Liver (tissue), 9 donors: ENCODE results near the gene TOR3A. TPM values are rescaled to one million over a fixed set of nuclear protein-coding genes. Genes with fewer than 3 reads are reported as not detected.

ENCODE experiments used
- DNase-seq: peaks from one replicate; pipeline ENCODE4 v3.0.0-alpha.2; 2017; ENCODE audit warnings: low spot score
- H3K27ac ChIP-seq, 2 donors: one replicate each; pipeline ENCODE4 v1.7.0; 2013; ENCODE audit warnings: inconsistent platforms in 2 of 2, low read length in 2 of 2, control low read depth in 1 of 2, low read depth in 1 of 2, mild to moderate bottlenecking in 1 of 2
- H3K27me3 ChIP-seq, 4 donors: one replicate each; pipeline versions ENCODE4 v1.6.1 to v1.7.0; 2013; ENCODE audit warnings: low read length in 3 of 4, inconsistent platforms in 1 of 4, mild to moderate bottlenecking in 1 of 4, moderate library complexity in 1 of 4; ENCODE audit not compliant: control insufficient read depth in 4 of 4, insufficient read depth in 4 of 4
- H3K36me3 ChIP-seq, 4 donors: one replicate each; pipeline versions ENCODE4 v1.6.1 to v1.7.0; 2013; ENCODE audit warnings: low read length in 3 of 4, mild to moderate bottlenecking in 3 of 4, low read depth in 1 of 4, moderate library complexity in 1 of 4; ENCODE audit not compliant: control insufficient read depth in 4 of 4, insufficient read depth in 3 of 4
- H3K4me1 ChIP-seq, 4 donors: one replicate each; pipeline versions ENCODE4 v1.6.1 to v1.7.0; 2013; ENCODE audit warnings: low read length in 3 of 4, mild to moderate bottlenecking in 3 of 4, moderate library complexity in 1 of 4; ENCODE audit not compliant: control insufficient read depth in 4 of 4, insufficient read depth in 4 of 4
- H3K4me3 ChIP-seq, 3 donors: one replicate each; pipeline versions ENCODE4 v1.6.1 to v1.7.0; 2013; ENCODE audit warnings: low read length in 3 of 3, control low read depth in 1 of 3, low read depth in 1 of 3, mild to moderate bottlenecking in 1 of 3
- H3K9ac ChIP-seq, 2 donors: one replicate each; pipeline ENCODE4 v1.7.0; 2013; ENCODE audit warnings: low read length in 2 of 2, mild to moderate bottlenecking in 2 of 2, moderate library complexity in 2 of 2, control low read depth in 1 of 2, low read depth in 1 of 2
- H3K9me3 ChIP-seq, 4 donors: one replicate each; pipeline versions ENCODE4 v1.6.1 to v1.7.0; 2013; ENCODE audit warnings: low read length in 3 of 4; ENCODE audit not compliant: control insufficient read depth in 4 of 4
- EGR1 ChIP-seq, 2 donors: IDR thresholded peaks; 2 replicates each; pipeline ENCODE4 v1.6.1; 2016 to 2018; ENCODE audit warnings: antibody characterized with exemption in 2 of 2, low read depth in 2 of 2
- FOXA1 ChIP-seq: IDR thresholded peaks from 2 replicates; pipeline ENCODE4 v1.6.1; 2016; ENCODE audit warnings: antibody characterized with exemption
- FOXA2 ChIP-seq: IDR thresholded peaks from 2 replicates; pipeline ENCODE4 v1.6.1; 2016; ENCODE audit warnings: antibody characterized with exemption
- GABPA ChIP-seq, 2 donors: IDR thresholded peaks in 1 of 2; conservative IDR thresholded peaks in 1 of 2; 2 replicates each; pipeline ENCODE4 v1.6.1; 2016; ENCODE audit warnings: antibody characterized with exemption in 2 of 2, mild to moderate bottlenecking in 1 of 2, moderate library complexity in 1 of 2
- HNF4A ChIP-seq, 2 donors: conservative IDR thresholded peaks; 2 replicates each; pipeline ENCODE4 v1.6.1; 2016; ENCODE audit warnings: antibody characterized with exemption in 2 of 2, mild to moderate bottlenecking in 2 of 2
- HNF4G ChIP-seq: IDR thresholded peaks from 2 replicates; pipeline ENCODE4 v1.6.1; 2016; ENCODE audit warnings: antibody characterized with exemption
- JUND ChIP-seq, 2 donors: IDR thresholded peaks; 2 replicates each; pipeline ENCODE4 v1.6.1; 2016; ENCODE audit warnings: antibody characterized with exemption in 2 of 2
- MAX ChIP-seq: IDR thresholded peaks from 2 replicates; pipeline ENCODE4 v1.6.1; 2016; ENCODE audit warnings: antibody characterized with exemption
- NR2F2 ChIP-seq: IDR thresholded peaks from 2 replicates; pipeline ENCODE4 v1.6.1; 2016; ENCODE audit warnings: antibody characterized with exemption
- RAD21 ChIP-seq, 2 donors: IDR thresholded peaks; 2 replicates each; pipeline ENCODE4 v1.6.1; 2016; ENCODE audit warnings: antibody characterized with exemption in 2 of 2, mild to moderate bottlenecking in 2 of 2
- RXRA ChIP-seq, 2 donors: IDR thresholded peaks; 2 replicates each; pipeline ENCODE4 v1.6.1; 2017 to 2018; ENCODE audit warnings: antibody characterized with exemption in 2 of 2, mild to moderate bottlenecking in 1 of 2
- SP1 ChIP-seq: IDR thresholded peaks from 2 replicates; pipeline ENCODE4 v1.6.1; 2018; ENCODE audit warnings: antibody characterized with exemption, mild to moderate bottlenecking
- TAF1 ChIP-seq: conservative IDR thresholded peaks from 2 replicates; pipeline ENCODE4 v1.6.1; 2016; ENCODE audit warnings: antibody characterized with exemption, mild to moderate bottlenecking
- YY1 ChIP-seq: IDR thresholded peaks from 2 replicates; pipeline ENCODE4 v1.6.1; 2016; ENCODE audit warnings: antibody characterized with exemption, mild to moderate bottlenecking
- WGBS: extraction: QIAGEN DNeasy Blood & Tissue Kit; methylation state at CpG from one replicate; pipeline ENCODE4 v1.1.7; 2013; 5-methylcytosine and 5-hydroxymethylcytosine counted together
- polyA plus RNA-seq, 2 donors: library from polyadenylated mRNA; stranded (reverse) in 1 of 2; unstranded in 1 of 2; fragments of 200-250 nt in 1 of 2; fragments of >200 nt in 1 of 2; fragmentation: Nextera tagmentation in 1 of 2; extraction: Ambion mirVana in 1 of 2; gene quantifications; one replicate each; pipeline versions ENCODE4 v1.2.1 to v1.2.3, GENCODE V29; 2013 to 2015
- total RNA-seq, 2 donors: library from RNA; depleted of rRNA; stranded (reverse); fragments of >200 nt; gene quantifications; one replicate each; pipeline ENCODE4 v1.2.3, GENCODE V29; 2014
- TF ChIP-seq, protein P1 (sequence below): IDR thresholded peaks from 2 replicates; pipeline ENCODE4 v1.6.1; 2016; ENCODE audit warnings: antibody characterized with exemption, mild to moderate bottlenecking
- TF ChIP-seq, protein P2 (sequence below): IDR thresholded peaks from 2 replicates; pipeline ENCODE4 v1.6.1; 2016; ENCODE audit warnings: antibody characterized with exemption
- TF ChIP-seq, protein P3 (sequence below): IDR thresholded peaks from 2 replicates; pipeline ENCODE4 v1.6.1; 2016; ENCODE audit warnings: antibody characterized with exemption
- donor health status: healthy.
- donor health status: healthy.
- donor health status: healthy.
- donor health status: healthy.
- donor health status: healthy.

Gene TOR3A
- total and polyA plus RNA-seq, 4 donors: 14.3 to 31.0 (median 23.5) TPM

DNA sequence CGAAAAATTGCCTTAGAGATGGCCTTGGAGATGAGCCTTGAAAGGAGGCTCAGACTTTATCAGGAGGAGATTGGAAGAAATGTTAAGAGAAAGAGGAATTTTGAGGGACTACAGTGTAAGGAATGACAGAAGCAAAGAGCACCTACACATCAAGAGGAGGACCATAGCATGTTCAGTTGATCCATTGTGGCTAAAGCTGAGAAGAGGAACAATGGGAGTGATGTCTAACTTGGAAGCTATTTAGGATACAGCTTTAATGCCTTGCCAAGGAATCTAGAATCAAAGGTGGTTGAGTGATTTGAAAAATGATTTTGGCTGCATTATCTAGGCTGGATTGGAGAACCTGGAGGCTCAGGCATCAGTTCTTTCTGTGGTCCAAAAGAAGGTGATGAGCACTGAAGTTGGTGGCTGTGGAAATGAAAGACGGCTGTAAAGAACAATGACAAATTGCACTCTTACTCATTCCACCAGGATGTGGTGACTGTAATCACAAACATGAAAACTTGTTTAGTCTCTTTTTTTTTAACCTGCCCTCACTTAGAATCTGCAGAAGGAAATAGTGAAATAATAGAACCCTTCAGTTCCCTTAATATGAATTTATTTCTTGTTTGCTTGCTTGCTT lies 44.9 kb upstream of the TOR3A start:
- H3K9me3 ChIP-seq: no peaks in the 10 kb centered on the region
- H3K4me1 ChIP-seq: peaks cover 0 to 5% (median 3%) of the 10 kb centered on the region in 4 donors
- H3K9ac ChIP-seq: no peak overlapping the region
- 90% methylated on average over 2 of the region's 2 CpGs for WGBS
- H3K36me3 ChIP-seq: no peaks in the 10 kb centered on the region
- H3K4me3 ChIP-seq: no peak overlapping the region
- H3K27me3 ChIP-seq: no peaks in the 10 kb centered on the region
- TF ChIP-seq FOXA1 (no peak), NR2F2 (no peak), MAX (no peak), RXRA (IDR thresholded peaks at IDR 0.05) (no peak), SP1 (no peak)
- TF ChIP-seq, protein P1, sequence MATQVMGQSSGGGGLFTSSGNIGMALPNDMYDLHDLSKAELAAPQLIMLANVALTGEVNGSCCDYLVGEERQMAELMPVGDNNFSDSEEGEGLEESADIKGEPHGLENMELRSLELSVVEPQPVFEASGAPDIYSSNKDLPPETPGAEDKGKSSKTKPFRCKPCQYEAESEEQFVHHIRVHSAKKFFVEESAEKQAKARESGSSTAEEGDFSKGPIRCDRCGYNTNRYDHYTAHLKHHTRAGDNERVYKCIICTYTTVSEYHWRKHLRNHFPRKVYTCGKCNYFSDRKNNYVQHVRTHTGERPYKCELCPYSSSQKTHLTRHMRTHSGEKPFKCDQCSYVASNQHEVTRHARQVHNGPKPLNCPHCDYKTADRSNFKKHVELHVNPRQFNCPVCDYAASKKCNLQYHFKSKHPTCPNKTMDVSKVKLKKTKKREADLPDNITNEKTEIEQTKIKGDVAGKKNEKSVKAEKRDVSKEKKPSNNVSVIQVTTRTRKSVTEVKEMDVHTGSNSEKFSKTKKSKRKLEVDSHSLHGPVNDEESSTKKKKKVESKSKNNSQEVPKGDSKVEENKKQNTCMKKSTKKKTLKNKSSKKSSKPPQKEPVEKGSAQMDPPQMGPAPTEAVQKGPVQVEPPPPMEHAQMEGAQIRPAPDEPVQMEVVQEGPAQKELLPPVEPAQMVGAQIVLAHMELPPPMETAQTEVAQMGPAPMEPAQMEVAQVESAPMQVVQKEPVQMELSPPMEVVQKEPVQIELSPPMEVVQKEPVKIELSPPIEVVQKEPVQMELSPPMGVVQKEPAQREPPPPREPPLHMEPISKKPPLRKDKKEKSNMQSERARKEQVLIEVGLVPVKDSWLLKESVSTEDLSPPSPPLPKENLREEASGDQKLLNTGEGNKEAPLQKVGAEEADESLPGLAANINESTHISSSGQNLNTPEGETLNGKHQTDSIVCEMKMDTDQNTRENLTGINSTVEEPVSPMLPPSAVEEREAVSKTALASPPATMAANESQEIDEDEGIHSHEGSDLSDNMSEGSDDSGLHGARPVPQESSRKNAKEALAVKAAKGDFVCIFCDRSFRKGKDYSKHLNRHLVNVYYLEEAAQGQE: no peak
- TF ChIP-seq, protein P2, sequence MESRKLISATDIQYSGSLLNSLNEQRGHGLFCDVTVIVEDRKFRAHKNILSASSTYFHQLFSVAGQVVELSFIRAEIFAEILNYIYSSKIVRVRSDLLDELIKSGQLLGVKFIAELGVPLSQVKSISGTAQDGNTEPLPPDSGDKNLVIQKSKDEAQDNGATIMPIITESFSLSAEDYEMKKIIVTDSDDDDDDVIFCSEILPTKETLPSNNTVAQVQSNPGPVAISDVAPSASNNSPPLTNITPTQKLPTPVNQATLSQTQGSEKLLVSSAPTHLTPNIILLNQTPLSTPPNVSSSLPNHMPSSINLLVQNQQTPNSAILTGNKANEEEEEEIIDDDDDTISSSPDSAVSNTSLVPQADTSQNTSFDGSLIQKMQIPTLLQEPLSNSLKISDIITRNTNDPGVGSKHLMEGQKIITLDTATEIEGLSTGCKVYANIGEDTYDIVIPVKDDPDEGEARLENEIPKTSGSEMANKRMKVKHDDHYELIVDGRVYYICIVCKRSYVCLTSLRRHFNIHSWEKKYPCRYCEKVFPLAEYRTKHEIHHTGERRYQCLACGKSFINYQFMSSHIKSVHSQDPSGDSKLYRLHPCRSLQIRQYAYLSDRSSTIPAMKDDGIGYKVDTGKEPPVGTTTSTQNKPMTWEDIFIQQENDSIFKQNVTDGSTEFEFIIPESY: no peak
- H3K27ac ChIP-seq: no peak overlapping the region
- no peak for DNase-seq

GRCh38 chr1:179038528-179039281 lies 43.2 kb upstream of the TOR3A start:
- H3K4me3 ChIP-seq: no peak overlapping the region
- H3K9me3 ChIP-seq: no peaks in the 10 kb centered on the region
- no peaks in the 10 kb centered on the region for H3K36me3 ChIP-seq
- H3K4me1 ChIP-seq: peaks cover 0 to 4% (median 3%) of the 10 kb centered on the region in 4 donors
- no peak overlapping the region for H3K27ac ChIP-seq
- no peak for DNase-seq
- 58% methylated on average over 1 of the region's 1 CpG for WGBS
- H3K27me3 ChIP-seq: no peaks in the 10 kb centered on the region
- H3K9ac ChIP-seq: no peak overlapping the region
- TF ChIP-seq YY1 (no peak), NR2F2 (no peak), MAX (no peak), RAD21 (IDR thresholded peaks at IDR 0.05) (no peak), FOXA1 (no peak), RXRA (IDR thresholded peaks at IDR 0.05) (no peak), TAF1 (no peak), SP1 (no peak), FOXA2 (no peak), EGR1 (IDR thresholded peaks at IDR 0.05; ENCODE audit: low read depth in 2 of 2) (no peak), JUND (IDR thresholded peaks at IDR 0.05) (no peak), HNF4G (no peak), GABPA (IDR thresholded peaks at IDR 0.05 in 1 of 2, conservative IDR thresholded peaks at IDR 0.05 in 1 of 2) (no peak), HNF4A (conservative IDR thresholded peaks at IDR 0.05) (no peak)
- TF ChIP-seq, protein P3, sequence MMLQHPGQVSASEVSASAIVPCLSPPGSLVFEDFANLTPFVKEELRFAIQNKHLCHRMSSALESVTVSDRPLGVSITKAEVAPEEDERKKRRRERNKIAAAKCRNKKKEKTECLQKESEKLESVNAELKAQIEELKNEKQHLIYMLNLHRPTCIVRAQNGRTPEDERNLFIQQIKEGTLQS: no peak
- TF ChIP-seq, protein P2: no peak
- TF ChIP-seq, protein P1: no peak
